GM19324 (cell line): ENCODE results near the gene FOXK1.
A peak's percentile ranks its signal among the peaks of the same experiment; 100 is the strongest.
"Not testable (repeated sequence)": the region's sequence is repeated elsewhere in the genome, so short reads cannot be mapped to it uniquely, and the experiment has no call there.

Experiments
- ATAC-seq: cut with Tn5 transposase; IDR thresholded peaks from one replicate; pipeline ENCODE4 v1.9.1; 2021; ENCODE audit warnings: mild to moderate bottlenecking, moderate library complexity; ENCODE audit not compliant: unreplicated experiment, low FRiP score

FOXK1 gene

DNA sequence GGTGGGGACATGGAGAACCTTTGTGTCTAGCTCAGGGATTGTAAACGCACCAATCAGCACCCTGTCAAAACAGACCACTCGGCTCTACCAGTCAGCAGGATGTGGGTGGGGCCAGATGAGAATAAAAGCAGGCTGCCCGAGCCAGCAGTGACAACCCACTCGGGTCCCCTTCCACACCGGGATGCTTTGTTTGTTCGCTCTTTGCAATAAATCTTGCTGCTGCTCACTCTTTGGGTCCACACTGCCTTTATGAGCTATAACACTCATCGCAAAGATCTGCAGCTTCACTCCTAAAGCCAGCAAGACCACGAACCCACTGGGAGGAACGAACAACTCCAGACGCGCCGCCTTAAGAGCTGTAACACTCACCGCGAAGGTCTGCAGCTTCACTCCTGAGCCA is 112.1 kb downstream of the FOXK1 start:
- ATAC-seq, result not testable (repeated sequence)

DNA sequence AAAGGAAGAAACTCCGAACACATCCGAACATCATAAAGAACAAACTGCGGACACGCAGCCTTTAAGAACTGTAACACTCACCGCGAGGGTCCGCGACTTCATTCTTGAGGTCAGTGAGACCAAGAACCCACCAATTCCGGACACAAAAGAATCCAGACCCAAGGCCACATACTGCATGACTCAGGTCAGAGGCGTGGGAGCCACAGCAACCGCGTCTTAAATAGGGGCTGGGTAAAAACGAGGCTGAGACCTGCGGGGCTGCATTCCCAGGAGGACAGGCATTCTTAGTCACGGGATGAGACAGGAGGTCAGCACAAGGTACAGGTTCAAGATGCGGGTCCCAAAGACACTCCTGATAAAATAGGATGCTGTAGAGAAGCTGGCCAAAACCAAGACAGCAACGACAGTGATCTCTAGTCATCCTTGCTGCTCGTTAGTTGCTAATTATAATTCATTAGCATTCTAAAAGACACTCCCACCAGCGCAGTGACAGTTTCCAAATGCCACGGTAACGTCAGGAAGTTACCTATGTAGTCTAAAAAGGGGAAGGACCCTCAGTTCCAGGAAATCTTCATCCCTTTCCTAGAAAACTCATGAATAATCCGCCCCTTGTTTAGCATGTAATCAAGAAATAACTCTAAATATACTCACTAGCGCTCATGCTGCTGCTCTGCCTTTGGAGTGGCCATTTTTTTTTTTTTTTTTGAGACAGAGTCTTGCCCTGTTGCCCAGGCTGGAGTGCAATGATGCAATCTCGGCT is 112.7 kb downstream of the FOXK1 start:
- ATAC-seq, result no peak

DNA sequence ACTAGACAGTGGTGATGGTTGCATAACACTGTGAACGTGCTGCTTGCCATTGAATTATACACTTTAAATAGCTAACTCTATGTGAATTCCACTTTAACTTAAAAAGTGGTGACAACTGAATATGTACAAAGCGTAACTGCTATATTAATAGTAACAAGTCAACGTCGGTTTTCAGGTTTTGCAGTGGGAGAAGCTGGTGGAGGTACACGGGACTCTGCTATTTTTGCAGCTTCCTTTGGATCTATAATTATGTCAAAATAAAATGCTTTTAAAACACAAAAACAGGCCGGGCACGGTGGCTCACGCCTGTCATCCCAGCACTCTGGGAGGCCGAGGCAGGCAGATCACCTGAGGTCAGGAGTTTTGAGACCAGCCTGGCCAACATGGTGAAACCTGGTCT is 114.4 kb downstream of the FOXK1 start:
- ATAC-seq, result no peak

DNA sequence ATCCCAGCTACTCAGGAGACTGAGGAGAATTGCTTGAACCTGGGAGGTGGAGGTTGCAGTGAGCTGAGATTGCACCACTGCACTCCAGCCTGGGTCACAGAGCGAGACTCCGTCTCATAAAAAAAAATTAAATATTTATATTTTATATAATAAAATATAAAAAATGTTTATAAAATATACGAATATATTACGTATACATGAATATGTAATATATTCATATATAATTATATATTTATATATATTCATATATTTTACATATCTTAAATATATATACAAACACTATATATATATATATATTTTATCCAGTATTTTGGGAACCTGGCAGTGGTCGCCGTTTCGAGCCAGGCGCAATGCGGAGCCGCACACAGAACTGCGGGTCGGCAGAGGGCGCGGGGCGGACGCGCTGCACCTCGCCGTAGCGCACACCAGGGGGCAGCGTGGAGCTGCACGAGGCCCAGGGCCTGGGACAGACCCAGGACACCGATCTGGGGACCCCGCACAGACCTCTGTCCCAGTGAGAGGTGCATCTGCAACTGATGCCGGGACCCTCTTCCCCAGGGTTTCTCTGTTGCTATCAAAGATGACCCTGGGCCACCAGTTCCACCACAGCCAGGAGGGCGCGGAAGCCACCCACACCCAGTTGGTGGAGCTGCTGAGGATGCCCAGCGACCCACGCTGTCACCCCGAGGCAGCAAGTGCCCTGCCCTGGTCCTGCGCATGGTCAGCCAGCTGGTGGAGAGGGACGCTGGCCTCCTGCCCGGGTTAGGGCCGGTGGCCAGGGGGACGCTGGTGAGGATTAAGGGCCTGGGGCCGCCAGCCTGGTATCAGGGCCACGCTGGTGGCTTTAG is 116.0 kb downstream of the FOXK1 start:
- peak; percentile 49 for ATAC-seq

DNA sequence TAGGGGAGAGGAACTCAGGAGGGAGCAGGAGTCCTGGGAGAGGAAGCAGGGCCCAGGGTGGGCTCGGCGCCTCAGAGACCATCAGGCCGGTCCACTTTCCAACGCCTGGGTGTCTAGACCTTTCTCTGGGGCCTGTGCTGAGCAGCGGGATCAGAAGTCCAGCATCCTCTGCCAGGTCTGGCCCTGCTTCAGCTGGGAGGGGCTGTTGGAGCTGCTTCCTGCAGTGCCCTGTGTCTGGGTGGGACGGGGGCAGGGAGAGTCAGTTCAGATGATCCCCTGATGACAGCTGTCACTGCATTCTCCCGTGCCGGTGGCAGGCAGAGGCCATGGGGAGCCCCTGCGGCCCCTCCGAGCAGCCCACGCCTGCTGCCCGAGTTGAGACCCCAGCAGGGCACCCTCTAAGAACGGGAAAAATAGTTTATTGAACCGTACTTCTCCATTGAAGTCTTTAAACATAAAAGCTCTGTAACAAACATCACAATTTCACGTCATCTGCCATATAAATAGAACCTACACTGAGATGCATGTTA is 116.7 kb downstream of the FOXK1 start:
- no peak for ATAC-seq

DNA sequence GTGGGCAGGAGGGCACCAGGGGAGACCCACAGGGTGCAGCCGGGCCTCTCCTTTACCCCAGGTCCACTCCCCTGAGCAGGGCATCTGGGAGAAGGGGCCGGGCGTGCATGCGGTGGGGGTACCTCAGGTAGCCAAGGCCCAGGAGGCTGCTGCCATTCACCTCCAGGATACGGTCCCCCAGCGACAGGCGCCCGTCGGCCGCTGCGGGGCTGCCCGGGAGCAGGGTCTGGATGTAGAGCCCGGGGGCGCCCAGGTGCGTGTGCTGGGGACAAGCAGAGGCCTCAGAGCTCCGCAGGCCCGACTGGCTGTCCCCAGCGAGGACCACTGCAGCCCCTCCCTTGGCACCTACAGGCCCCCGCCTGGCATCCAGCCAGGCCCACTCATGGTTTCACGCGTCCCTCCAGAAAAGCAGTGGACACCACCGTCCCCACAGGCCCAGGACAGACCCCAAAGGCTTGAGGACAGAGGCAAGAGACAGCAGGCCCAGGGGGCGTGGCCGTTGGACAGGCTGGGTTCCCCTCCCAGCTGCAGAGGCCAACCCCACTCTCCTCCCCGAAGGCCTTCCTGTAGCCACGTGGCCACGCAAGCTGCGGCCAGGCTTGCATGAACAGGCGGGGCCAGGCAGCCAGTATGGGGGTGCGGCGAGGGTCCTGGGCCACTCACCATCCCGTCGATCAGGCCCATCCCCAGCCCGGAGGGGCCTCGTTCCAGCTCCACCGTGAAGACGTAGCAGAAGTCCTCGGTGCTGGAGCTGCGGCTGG is 117.6 kb downstream of the FOXK1 start:
- ATAC-seq, result no peak

DNA sequence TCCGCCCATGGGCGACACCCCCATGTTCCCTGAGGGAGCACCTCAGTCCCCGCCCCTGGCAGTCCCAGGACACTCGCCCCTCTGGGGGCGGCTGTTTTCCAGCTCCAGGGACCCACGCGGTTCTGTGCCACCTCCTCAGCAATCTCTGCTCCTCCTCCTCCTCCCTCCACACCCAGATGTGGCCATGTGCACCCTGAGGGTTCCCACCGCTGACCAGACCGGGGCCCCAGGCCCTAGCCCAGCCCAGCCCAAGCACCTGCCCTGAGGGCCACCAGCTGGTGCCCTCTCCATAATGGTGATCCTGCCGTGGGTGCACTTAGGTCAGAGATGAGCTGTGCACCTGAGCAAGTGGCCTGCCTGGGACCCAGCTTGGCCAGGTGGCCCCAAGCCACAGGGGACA is 118.4 kb downstream of the FOXK1 start:
- ATAC-seq, result no peak

DNA sequence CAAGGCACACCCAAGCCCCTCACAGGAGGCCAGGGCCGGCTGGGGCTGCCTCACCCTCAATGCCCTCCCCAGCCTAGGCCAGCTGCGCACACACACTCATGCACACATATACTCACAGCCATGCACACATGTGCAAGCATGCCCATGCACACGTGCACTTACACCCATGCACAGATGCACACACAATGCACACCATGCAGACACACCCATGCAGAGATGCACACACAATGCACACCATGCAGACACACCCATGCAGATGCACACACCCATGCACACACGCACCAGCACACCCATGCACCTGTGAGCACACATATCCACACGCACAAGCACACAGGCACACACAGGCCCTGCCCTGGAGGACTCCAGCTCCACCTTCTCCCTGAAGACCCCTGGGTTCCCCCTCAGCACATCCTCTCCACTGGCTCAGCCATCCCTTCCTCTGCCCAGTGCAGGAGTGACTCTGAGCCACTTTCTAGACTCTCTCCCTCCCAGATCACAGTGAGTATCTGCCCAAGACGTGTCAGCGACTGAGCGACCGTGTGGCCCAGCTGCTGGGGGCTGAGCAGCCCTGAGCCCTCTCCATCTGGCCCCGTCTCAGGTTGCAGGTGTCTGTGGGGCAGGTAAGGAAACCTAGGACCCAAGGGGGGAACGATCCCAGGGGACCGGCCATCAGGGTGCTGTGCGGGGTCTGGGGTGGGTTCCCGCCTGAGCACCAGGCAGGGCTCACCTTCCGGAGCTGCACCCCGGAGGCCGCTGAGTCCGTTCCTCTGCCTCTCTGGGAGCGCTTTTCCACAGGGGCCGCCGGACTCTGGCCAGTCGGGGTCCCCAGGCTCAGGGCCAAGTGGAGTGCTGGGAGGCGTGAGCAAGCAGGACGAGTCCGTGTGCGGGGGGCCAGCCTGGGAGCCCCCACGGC is 119.1 kb downstream of the FOXK1 start:
- no peak for ATAC-seq

DNA sequence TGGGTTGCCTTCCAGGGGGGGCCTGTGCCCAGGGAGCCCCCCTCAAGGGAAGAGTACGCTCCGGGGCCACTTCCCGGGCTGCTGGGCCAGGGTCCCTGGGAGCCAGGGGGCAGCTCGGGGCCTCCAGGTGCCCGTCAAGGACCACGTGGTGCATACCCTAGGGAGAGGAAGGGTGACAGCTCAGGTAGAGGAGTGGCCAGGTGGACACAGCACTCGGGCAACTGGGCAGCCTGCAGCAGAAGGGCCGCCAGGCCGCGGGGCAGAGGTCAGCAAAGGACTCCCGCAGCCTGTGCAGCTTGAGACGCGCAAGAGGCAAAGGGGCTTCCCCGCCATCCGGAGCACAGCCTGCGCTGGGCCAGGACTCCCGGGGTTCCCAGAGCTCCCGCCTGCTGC is 119.7 kb downstream of the FOXK1 start:
- ATAC-seq, result no peak

DNA sequence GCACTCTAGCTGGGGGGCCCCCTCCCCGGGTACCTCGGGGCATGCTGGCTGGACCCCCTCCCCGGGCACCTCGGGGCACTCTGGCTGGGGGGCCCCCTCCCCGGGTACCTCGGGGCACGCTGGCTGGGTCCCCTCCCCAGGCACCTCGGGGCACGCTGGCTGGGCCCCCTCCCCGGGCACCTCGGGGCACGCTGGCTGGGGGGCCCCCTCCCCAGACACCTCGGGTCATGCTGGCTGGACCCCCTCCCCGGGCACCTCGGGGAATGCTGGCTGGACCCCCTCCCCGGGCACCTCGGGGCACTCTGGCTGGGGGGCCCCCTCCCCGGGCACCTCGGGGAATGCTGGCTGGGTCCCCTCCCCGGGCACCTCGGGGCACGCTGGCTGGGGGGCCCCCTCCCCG is 120.5 kb downstream of the FOXK1 start:
- not testable (repeated sequence) for ATAC-seq

DNA sequence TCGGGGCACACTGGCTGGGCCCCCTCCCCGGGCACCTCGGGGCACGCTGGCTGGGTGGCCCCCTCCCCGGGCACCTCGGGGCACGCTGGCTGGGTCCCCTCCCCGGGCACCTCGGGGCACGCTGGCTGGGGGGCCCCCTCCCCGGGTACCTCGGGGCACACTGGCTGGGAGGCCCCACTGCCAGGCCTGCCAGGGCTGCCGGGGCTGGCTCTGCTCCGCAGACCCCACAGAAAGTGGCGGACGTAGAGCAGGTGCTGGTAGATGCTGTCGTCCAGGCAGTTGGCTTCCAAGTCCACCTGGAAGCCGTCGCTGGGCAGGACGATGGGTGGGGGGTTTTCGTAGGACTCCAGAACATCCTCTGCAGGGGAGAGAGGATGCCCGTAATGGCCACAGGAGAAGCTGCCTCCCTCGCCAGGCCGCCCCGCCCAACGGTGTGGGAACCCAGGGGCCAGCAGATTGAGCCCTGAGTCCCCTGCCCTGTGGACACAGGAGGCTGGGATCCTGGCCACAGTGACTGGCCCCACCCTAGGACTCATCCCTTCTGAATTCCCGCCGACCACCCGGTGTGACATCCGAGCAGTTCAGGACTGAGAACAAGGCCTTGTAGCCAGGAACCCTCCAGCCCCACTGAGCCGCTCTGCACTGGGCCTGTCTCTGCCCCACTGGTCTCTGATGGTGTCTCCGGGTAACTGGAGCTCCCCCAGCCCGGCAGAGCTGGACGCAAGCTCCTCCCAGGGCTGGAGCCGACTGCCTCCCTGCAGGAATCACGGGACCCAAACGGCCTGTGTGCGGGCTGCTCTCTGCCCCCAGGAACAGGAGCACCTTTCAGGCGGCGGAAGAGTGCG is 121.5 kb downstream of the FOXK1 start:
- ATAC-seq, result no peak

DNA sequence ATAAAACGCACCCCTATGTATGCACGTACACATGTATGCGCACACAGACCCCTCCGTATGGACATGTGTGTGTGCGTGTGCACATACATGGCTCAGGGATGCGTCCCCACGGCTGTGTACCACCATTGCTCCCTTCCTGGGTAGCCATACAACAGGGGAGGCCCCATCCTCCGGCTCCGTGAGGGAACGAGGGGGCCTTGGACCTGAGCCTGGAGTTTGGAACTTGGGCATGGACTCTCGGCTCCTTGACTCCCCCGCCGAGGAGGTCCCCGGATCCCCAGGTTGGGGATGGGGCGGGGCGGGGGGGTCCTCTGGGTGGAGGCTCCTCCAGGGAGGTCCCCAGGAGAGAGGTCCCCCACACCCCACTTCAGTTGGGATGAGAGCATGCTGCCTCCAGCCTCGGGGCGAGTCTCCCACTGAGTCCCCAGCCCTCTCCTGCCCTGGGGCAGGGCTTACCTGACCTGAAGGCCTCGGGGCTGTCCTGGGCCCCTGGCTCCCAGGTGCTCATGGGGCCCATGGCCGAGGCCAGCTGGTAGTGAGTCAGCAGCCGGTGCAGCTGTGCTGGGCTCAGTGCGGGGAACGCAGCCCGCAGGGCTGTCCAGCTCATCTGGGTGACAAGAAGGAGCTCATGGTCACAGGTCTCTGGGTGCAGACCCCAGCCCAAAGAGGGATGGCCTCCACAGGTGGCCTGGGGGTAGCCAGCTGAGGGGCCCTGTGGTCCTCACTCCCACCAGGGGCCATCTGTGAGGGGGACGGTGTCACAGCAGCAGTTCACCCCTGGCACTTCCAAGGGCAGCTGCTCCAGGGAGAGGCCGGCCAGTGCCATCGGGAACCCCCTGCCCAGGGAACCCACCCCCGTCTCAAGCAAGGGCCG is 123.3 kb downstream of the FOXK1 start:
- no peak for ATAC-seq

DNA sequence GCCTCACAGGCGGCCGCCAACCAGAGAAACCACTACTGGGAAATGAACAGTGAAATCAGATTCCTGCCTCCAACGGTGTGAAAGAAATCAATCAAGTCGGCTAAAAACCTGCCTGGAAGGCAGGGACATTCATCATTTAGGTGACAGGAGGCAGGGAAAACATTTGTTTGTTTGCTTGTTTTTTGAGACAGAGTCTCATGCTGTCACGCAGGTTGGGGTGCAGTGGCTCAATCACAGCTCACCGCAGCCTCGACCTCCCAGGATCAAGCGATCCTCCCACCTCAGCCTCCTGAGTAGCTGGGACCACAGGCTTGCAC is 123.8 kb downstream of the FOXK1 start:
- ATAC-seq, result no peak

DNA sequence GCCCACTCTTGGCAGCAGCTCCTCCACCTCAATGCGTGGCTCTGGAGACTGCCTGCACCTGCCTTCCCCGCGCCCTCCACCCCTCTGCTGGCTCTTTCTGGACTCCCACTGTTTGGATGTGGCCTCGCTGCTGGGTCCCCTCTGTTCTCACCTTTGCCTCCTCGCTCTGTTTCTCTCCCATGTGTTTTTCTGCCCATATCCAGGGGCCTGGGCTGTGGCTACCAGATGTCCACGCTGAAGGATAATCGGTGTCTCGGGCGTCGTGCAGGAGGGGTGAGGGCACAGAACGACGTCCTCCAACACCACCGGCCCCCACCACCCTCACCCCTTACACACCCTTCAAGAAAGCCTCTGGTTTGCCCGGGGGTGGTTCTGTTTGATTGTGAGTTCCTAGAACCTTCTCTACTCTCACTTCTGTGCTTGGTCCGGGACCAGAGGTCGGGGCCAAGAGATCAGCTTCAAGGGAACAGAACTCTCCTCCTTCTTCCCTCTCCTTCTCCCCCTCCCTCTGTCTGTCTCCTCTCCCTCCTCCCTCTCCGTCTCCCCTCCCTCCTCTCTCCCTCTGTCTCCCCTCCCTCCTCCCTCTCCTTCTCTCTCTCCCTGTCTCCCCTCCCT is 125.0 kb downstream of the FOXK1 start:
- no peak for ATAC-seq

DNA sequence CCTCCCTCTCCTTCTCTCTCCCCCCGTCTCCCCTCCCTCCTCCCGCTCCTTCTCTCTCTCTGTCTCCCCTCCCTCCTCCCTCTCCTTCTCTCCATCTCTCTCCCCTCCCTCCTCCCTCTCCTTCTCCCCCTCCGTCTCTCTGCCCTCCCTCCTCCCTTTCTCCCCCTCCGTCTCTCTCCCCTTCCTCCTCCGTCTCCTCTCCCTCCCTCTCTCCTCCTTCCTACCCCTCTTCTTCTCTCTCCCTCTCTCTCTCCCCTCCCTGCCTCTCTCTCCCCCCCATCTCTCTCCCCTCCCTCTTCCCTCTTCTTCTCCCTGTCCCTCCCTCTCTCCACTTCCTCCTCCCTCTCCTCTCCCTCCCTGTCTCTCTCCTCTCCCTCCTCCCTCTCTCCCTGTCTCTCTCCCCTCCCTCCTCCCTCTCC is 125.5 kb downstream of the FOXK1 start:
- ATAC-seq, result no peak

DNA sequence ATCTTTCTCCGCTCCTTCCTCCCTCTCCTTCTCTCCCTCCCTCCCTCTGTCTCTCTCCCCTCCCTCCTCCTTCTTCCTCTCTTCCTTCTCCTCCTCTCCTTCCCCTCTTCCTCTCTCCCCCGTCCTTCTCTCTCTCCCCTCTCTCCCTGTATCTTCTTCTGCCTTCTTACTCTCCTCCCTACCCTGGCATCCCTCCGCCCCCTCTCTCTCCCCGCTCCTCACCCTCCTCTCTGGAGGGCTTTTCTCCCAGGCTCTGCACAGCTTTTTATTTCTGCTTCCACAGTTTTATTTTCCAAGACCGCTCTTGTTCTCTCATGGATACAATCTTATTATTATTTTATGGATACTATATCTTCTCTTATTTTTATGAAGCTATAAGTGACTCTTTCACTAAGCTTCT is 125.9 kb downstream of the FOXK1 start:
- no peak for ATAC-seq

DNA sequence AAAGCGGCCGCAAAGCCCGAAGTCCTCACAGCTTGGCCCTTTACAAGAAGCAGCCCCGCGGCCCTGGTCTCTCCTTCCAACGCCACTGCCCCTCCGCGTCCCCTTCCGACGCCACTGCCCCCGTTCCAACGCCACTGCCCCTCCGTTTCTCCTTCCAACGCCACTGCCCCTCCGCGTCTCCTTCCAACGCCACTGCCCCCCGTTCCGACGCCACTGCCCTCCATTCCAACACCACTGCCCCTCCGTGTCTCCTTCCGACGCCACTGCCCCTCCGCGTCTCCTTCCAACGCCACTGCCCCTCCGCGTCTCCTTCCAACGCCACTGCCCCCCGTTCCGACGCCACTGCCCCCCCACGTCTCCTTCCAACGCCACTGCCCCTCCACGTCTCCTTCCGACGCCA is 126.5 kb downstream of the FOXK1 start:
- no peak for ATAC-seq

DNA sequence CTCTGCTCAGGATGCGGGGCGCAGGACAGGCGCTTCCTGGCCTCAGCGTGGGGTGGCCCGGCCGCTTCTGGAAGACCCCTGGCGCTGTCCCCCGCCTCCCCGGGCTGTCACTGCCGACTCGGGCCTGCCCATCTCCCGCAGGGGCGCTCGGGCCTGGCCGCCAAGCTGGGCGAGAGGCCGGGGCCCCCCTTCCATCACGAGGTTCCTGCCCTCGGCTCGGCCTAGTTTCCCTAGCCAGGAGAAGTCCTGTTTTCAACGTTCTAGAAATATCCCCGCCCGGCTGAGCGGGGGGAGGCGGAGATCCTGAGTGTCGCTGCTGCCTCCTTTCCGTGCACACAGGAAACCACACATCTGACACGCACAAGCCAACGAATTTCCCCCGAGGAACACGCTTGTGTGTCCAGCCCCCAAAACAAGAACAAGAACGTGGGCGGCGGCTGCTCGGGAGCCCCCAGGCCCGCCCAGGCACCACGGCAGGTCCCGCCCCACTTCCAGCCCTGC is 127.0 kb downstream of the FOXK1 start:
- ATAC-seq, result no peak
